ENCODE data around the gene KMT2D. TPM values are rescaled to one million over a fixed set of nuclear protein-coding genes. Genes with fewer than 3 reads are reported as not detected.

Gene KMT2D
- total RNA-seq, 1 donor from 2014 or later, result 26.1 TPM

- no peaks in the 10 kb centered on the region for H3K36me3 ChIP-seq (ENCODE audit: control insufficient read depth in 3 of 3, insufficient read depth in 3 of 3, low read length in 3 of 3)
- peaks cover 32 to 51% (median 36%) of the 10 kb centered on the region in 3 donors for H3K4me1 ChIP-seq (ENCODE audit: control insufficient read depth in 3 of 3, insufficient read depth in 3 of 3, low read length in 3 of 3)
- H3K27me3 ChIP-seq (ENCODE audit: control insufficient read depth in 3 of 3, insufficient read depth in 3 of 3, low read length in 3 of 3), result peaks cover 39 to 55% (median 48%) of the 10 kb centered on the region in 3 donors
- no peak overlapping the region for H3K4me3 ChIP-seq (ENCODE audit: low read length in 3 of 3)
- H3K27ac ChIP-seq (ENCODE audit: low read depth, low read length), result no peak overlapping the region
- H3K9ac ChIP-seq (ENCODE audit: low read depth in 1 of 3, low read length in 3 of 3), result no peak overlapping the region
- H3K9me3 ChIP-seq (ENCODE audit: control insufficient read depth in 3 of 3, low read length in 3 of 3), result no peaks in the 10 kb centered on the region
Measured at GRCh38 chr12:49088932-49089330, 28.3 kb upstream of the KMT2D start.

GRCh38 chr12:49088150-49088931 lies 27.7 kb upstream of the KMT2D start:
- Histone ChIP-seq H3K4me1 (ENCODE audit: control insufficient read depth in 3 of 3, insufficient read depth in 3 of 3, low read length in 3 of 3) (peaks cover 27 to 45% (median 31%) of the 10 kb centered on the region in 3 donors), H3K27ac (ENCODE audit: low read depth, low read length) (no peak overlapping the region)

GRCh38 chr12:49086116-49086515 lies 25.5 kb upstream of the KMT2D start:
- Histone ChIP-seq H3K9ac (ENCODE audit: low read depth in 1 of 3, low read length in 3 of 3) (no peak overlapping the region), H3K27me3 (ENCODE audit: control insufficient read depth in 3 of 3, insufficient read depth in 3 of 3, low read length in 3 of 3) (peaks cover 18 to 27% (median 22%) of the 10 kb centered on the region in 3 donors), H3K27ac (ENCODE audit: low read depth, low read length) (no peak overlapping the region), H3K36me3 (ENCODE audit: control insufficient read depth in 3 of 3, insufficient read depth in 3 of 3, low read length in 3 of 3) (no peaks in the 10 kb centered on the region), H3K4me3 (ENCODE audit: low read length in 3 of 3) (no peak overlapping the region), H3K4me1 (ENCODE audit: control insufficient read depth in 3 of 3, insufficient read depth in 3 of 3, low read length in 3 of 3) (peaks cover 17 to 28% (median 21%) of the 10 kb centered on the region in 3 donors), H3K9me3 (ENCODE audit: control insufficient read depth in 3 of 3, low read length in 3 of 3) (no peaks in the 10 kb centered on the region)

More at GRCh38 chr12:49088150-49088931, 27.7 kb upstream of the KMT2D start:
- H3K4me3 ChIP-seq (ENCODE audit: low read length in 3 of 3), result peak overlapping the region; percentile 38 to 58 (median 41)
- peaks cover 33 to 49% (median 42%) of the 10 kb centered on the region in 3 donors for H3K27me3 ChIP-seq (ENCODE audit: control insufficient read depth in 3 of 3, insufficient read depth in 3 of 3, low read length in 3 of 3)
- H3K9me3 ChIP-seq (ENCODE audit: control insufficient read depth in 3 of 3, low read length in 3 of 3), result no peaks in the 10 kb centered on the region
- no peaks in the 10 kb centered on the region for H3K36me3 ChIP-seq (ENCODE audit: control insufficient read depth in 3 of 3, insufficient read depth in 3 of 3, low read length in 3 of 3)
- H3K9ac ChIP-seq (ENCODE audit: low read depth in 1 of 3, low read length in 3 of 3), result peak overlapping the region; percentile 20 to 60 (median 36)

- Histone ChIP-seq H3K27me3 (ENCODE audit: control insufficient read depth in 3 of 3, insufficient read depth in 3 of 3, low read length in 3 of 3) (peaks cover 3 to 11% (median 11%) of the 10 kb centered on the region in 3 donors), H3K36me3 (ENCODE audit: control insufficient read depth in 3 of 3, insufficient read depth in 3 of 3, low read length in 3 of 3) (no peaks in the 10 kb centered on the region), H3K27ac (ENCODE audit: low read depth, low read length) (no peak overlapping the region), H3K4me1 (ENCODE audit: control insufficient read depth in 3 of 3, insufficient read depth in 3 of 3, low read length in 3 of 3) (peaks cover 7 to 15% (median 12%) of the 10 kb centered on the region in 3 donors), H3K9ac (ENCODE audit: low read depth in 1 of 3, low read length in 3 of 3) (no peak overlapping the region), H3K4me3 (ENCODE audit: low read length in 3 of 3) (no peak overlapping the region), H3K9me3 (ENCODE audit: control insufficient read depth in 3 of 3, low read length in 3 of 3) (no peaks in the 10 kb centered on the region)
Measured at GRCh38 chr12:49084438-49084837, 23.8 kb upstream of the KMT2D start.

DNA sequence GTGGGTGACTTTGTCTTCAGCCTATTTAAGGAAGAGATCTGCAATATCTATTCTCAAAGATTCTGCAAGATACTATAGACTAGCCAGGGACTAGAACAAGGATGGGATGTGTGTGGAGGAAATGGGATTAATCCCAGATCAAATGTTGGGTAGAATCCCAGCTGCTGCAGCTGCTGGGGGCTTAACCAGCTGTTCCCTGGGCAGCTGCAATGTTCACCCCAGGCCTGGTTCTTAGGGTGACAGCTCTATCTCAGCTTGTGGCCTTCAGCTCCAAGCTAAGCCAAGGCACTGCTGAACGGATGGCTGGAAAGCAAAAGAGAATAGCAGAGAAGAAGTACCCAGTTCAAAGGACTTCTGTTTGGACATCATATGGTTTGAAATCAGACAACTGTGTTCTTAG lies 19.2 kb upstream of the KMT2D start:
- no peaks in the 10 kb centered on the region for H3K27me3 ChIP-seq (ENCODE audit: control insufficient read depth in 3 of 3, insufficient read depth in 3 of 3, low read length in 3 of 3)
- no peak overlapping the region for H3K27ac ChIP-seq (ENCODE audit: low read depth, low read length)
- H3K36me3 ChIP-seq (ENCODE audit: control insufficient read depth in 3 of 3, insufficient read depth in 3 of 3, low read length in 3 of 3), result no peaks in the 10 kb centered on the region

GRCh38 chr12:49070971-49071370 lies 10.4 kb upstream of the KMT2D start:
- H3K27me3 ChIP-seq (ENCODE audit: control insufficient read depth in 3 of 3, insufficient read depth in 3 of 3, low read length in 3 of 3), result no peaks in the 10 kb centered on the region
- H3K4me1 ChIP-seq (ENCODE audit: control insufficient read depth in 3 of 3, insufficient read depth in 3 of 3, low read length in 3 of 3), result peaks cover 12 to 17% (median 16%) of the 10 kb centered on the region in 3 donors
- H3K27ac ChIP-seq (ENCODE audit: low read depth, low read length), result no peak overlapping the region
- no peak overlapping the region for H3K9ac ChIP-seq (ENCODE audit: low read depth in 1 of 3, low read length in 3 of 3)
- H3K36me3 ChIP-seq (ENCODE audit: control insufficient read depth in 3 of 3, insufficient read depth in 3 of 3, low read length in 3 of 3), result no peaks in the 10 kb centered on the region
- no peaks in the 10 kb centered on the region for H3K9me3 ChIP-seq (ENCODE audit: control insufficient read depth in 3 of 3, low read length in 3 of 3)
- no peak overlapping the region for H3K4me3 ChIP-seq (ENCODE audit: low read length in 3 of 3)

More for the DNA sequence above, 19.2 kb upstream of the KMT2D start:
- no peak overlapping the region for H3K4me3 ChIP-seq (ENCODE audit: low read length in 3 of 3)
- H3K4me1 ChIP-seq (ENCODE audit: control insufficient read depth in 3 of 3, insufficient read depth in 3 of 3, low read length in 3 of 3), result no peaks in the 10 kb centered on the region
- H3K9ac ChIP-seq (ENCODE audit: low read depth in 1 of 3, low read length in 3 of 3), result no peak overlapping the region
- H3K9me3 ChIP-seq (ENCODE audit: control insufficient read depth in 3 of 3, low read length in 3 of 3), result no peaks in the 10 kb centered on the region

DNA sequence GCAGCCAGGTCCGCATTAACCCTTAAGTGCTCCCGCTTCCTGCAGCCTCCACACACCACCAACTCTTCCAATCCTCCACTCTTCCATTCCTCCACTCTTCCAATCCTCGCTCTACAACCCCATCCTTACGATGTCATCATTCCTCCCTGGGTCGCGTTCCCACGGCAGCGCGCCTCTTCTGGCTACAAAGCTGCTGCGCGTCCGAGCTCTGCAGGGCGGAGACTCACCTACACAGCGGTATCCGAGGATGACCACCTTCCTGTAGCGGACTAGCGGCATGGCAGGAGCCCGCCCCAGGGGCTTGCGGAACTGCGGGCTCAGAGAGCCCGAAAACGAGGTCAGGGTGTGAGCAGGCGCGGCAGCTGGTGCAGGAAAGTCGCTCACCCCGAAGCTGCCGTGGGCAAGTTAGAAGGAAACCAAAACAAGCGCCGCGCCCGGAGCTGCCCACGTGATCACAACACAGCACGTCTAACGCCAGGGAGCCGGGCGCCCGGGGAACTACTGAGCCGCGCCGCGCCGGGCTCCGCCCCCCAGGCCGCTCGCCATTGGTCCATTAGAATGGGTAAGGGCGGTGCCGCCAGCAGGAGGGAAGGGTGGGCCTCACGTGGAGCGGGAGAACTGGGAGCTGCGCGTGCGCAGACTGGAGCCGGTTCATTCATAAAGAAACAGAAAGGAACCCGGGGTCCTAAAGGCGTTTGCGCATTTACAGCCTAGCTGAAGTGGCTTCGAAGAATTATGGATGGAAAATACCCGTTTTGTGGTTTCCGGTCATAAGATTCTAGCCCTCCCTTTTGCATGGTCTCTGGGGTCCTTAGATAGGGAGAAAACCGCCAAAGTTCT lies 9.1 kb upstream of the KMT2D start, which contains the start of gene RHEBL1:
RHEBL1 (minus strand) TSS at position 473 of the 840 bp plus-strand sequence; CDS start at position 279, 194 bp downstream.
- H3K27me3 ChIP-seq (ENCODE audit: control insufficient read depth in 3 of 3, insufficient read depth in 3 of 3, low read length in 3 of 3), result no peaks in the 10 kb centered on the region
- peak within 1 kb of the TSS; percentile 73 for H3K27ac ChIP-seq (ENCODE audit: low read depth, low read length)
- no peaks in the 10 kb centered on the region for H3K9me3 ChIP-seq (ENCODE audit: control insufficient read depth in 3 of 3, low read length in 3 of 3)
- peak within 1 kb of the TSS; percentile 80 to 87 (median 85) for H3K9ac ChIP-seq (ENCODE audit: low read depth in 1 of 3, low read length in 3 of 3)
- H3K4me1 ChIP-seq (ENCODE audit: control insufficient read depth in 3 of 3, insufficient read depth in 3 of 3, low read length in 3 of 3), result peaks cover 12 to 17% (median 16%) of the 10 kb centered on the region in 3 donors
- H3K36me3 ChIP-seq (ENCODE audit: control insufficient read depth in 3 of 3, insufficient read depth in 3 of 3, low read length in 3 of 3), result no peaks in the 10 kb centered on the region
- peak within 1 kb of the TSS; percentile 82 to 94 (median 88) for H3K4me3 ChIP-seq (ENCODE audit: low read length in 3 of 3)

DNA sequence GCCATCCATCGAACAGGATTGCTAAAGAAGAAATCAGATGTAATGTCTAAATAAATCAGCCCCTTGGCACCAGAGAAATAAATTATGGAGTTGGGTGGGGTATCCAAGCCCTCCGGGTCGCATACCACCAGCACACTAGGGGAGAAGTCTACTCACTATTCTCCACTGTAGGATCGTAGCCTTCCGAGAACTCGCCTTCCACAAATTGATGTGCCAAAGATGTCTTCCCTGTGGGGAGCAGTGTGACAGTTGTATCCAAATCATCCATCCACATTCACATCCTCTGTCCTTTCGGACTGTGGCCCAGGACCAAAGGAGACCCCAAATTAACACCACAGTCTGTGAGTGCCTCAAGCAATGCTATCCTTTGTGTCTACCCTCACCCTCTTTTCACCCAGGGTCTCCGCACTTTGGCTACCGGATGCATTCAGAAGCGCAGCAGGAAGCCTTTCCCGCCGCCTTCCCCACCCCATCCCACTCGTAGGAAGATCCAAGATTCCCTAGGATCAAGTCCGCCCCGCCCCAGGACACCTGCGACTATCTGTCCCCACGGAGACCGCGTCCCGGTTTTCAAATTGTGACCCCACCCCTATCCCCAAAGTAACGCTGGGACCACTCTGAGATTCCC lies 8.4 kb upstream of the KMT2D start:
- Histone ChIP-seq H3K27ac (ENCODE audit: low read depth, low read length) (peak overlapping the region; percentile 73), H3K27me3 (ENCODE audit: control insufficient read depth in 3 of 3, insufficient read depth in 3 of 3, low read length in 3 of 3) (no peaks in the 10 kb centered on the region), H3K4me3 (ENCODE audit: low read length in 3 of 3) (peak overlapping the region; percentile 82 to 94 (median 88)), H3K36me3 (ENCODE audit: control insufficient read depth in 3 of 3, insufficient read depth in 3 of 3, low read length in 3 of 3) (no peaks in the 10 kb centered on the region), H3K9me3 (ENCODE audit: control insufficient read depth in 3 of 3, low read length in 3 of 3) (no peaks in the 10 kb centered on the region), H3K9ac (ENCODE audit: low read depth in 1 of 3, low read length in 3 of 3) (peak overlapping the region; percentile 80 to 87 (median 85)), H3K4me1 (ENCODE audit: control insufficient read depth in 3 of 3, insufficient read depth in 3 of 3, low read length in 3 of 3) (peaks cover 12 to 18% (median 17%) of the 10 kb centered on the region in 3 donors)

- no peak overlapping the region for H3K4me3 ChIP-seq (ENCODE audit: low read length in 3 of 3)
- no peak overlapping the region for H3K9ac ChIP-seq (ENCODE audit: low read depth in 1 of 3, low read length in 3 of 3)
- no peak overlapping the region for H3K27ac ChIP-seq (ENCODE audit: low read depth, low read length)
- H3K27me3 ChIP-seq (ENCODE audit: control insufficient read depth in 3 of 3, insufficient read depth in 3 of 3, low read length in 3 of 3), result no peaks in the 10 kb centered on the region
- H3K36me3 ChIP-seq (ENCODE audit: control insufficient read depth in 3 of 3, insufficient read depth in 3 of 3, low read length in 3 of 3), result no peaks in the 10 kb centered on the region
- peaks cover 17 to 28% (median 23%) of the 10 kb centered on the region in 3 donors for H3K4me1 ChIP-seq (ENCODE audit: control insufficient read depth in 3 of 3, insufficient read depth in 3 of 3, low read length in 3 of 3)
- no peaks in the 10 kb centered on the region for H3K9me3 ChIP-seq (ENCODE audit: control insufficient read depth in 3 of 3, low read length in 3 of 3)
Measured at GRCh38 chr12:49066120-49066519, 5.5 kb upstream of the KMT2D start.

Data from skeletal muscle tissue (tissue), 4 donors.